ENCODE results near the gene MAP4.

DNA sequence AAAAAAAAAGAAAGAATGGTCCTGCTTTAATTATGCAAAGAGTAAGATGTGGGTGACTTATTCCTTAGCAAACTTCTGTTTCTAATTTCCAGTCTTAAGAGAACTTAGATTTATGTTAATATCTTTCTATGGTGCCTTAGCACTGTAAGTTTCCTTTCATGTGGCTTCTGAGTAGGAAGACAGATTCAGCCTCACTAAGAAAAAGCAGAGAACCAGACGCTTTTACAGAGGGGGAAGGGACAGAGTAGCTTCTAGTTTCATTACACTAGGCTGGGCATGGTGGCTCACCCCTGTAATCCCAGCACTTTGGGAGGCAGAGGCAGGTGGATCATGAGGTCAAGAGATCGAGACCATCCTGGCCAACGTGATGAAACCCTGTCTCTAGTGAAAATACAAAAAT is 118.3 kb downstream of the MAP4 start:
- TF ChIP-seq, protein P1, sequence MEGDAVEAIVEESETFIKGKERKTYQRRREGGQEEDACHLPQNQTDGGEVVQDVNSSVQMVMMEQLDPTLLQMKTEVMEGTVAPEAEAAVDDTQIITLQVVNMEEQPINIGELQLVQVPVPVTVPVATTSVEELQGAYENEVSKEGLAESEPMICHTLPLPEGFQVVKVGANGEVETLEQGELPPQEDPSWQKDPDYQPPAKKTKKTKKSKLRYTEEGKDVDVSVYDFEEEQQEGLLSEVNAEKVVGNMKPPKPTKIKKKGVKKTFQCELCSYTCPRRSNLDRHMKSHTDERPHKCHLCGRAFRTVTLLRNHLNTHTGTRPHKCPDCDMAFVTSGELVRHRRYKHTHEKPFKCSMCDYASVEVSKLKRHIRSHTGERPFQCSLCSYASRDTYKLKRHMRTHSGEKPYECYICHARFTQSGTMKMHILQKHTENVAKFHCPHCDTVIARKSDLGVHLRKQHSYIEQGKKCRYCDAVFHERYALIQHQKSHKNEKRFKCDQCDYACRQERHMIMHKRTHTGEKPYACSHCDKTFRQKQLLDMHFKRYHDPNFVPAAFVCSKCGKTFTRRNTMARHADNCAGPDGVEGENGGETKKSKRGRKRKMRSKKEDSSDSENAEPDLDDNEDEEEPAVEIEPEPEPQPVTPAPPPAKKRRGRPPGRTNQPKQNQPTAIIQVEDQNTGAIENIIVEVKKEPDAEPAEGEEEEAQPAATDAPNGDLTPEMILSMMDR (IDR thresholded peaks at IDR 0.05) = no peak
- TF ChIP-seq, protein P2, sequence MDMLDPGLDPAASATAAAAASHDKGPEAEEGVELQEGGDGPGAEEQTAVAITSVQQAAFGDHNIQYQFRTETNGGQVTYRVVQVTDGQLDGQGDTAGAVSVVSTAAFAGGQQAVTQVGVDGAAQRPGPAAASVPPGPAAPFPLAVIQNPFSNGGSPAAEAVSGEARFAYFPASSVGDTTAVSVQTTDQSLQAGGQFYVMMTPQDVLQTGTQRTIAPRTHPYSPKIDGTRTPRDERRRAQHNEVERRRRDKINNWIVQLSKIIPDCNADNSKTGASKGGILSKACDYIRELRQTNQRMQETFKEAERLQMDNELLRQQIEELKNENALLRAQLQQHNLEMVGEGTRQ (IDR thresholded peaks at IDR 0.05) = no peak
- TF ChIP-seq, protein P3, sequence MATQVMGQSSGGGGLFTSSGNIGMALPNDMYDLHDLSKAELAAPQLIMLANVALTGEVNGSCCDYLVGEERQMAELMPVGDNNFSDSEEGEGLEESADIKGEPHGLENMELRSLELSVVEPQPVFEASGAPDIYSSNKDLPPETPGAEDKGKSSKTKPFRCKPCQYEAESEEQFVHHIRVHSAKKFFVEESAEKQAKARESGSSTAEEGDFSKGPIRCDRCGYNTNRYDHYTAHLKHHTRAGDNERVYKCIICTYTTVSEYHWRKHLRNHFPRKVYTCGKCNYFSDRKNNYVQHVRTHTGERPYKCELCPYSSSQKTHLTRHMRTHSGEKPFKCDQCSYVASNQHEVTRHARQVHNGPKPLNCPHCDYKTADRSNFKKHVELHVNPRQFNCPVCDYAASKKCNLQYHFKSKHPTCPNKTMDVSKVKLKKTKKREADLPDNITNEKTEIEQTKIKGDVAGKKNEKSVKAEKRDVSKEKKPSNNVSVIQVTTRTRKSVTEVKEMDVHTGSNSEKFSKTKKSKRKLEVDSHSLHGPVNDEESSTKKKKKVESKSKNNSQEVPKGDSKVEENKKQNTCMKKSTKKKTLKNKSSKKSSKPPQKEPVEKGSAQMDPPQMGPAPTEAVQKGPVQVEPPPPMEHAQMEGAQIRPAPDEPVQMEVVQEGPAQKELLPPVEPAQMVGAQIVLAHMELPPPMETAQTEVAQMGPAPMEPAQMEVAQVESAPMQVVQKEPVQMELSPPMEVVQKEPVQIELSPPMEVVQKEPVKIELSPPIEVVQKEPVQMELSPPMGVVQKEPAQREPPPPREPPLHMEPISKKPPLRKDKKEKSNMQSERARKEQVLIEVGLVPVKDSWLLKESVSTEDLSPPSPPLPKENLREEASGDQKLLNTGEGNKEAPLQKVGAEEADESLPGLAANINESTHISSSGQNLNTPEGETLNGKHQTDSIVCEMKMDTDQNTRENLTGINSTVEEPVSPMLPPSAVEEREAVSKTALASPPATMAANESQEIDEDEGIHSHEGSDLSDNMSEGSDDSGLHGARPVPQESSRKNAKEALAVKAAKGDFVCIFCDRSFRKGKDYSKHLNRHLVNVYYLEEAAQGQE (IDR thresholded peaks at IDR 0.05) = no peak
- TF ChIP-seq JUN (IDR thresholded peaks at IDR 0.05) (no peak), CHD2 (IDR thresholded peaks at IDR 0.05; ENCODE audit: low read length, partially characterized antibody) (no peak)

All from A549 (cell line).